GM19043 (cell line): ENCODE data around the gene CLDN19.
"Not testable (repeated sequence)": the region's sequence is repeated elsewhere in the genome, so short reads cannot be mapped to it uniquely, and the experiment has no call there.

ENCODE experiments used
- ATAC-seq: cut with Tn5 transposase; IDR thresholded peaks from one replicate; pipeline ENCODE4 v1.9.1; 2021; ENCODE audit warnings: low read depth; ENCODE audit not compliant: unreplicated experiment

The CLDN19 gene

GRCh38 chr1:42762269-42762668, 22.2 kb upstream of the CLDN19 start:
- no peak for ATAC-seq

- no peak for ATAC-seq
Observed at GRCh38 chr1:42761567-42761966, 21.5 kb upstream of the CLDN19 start.

- no peak for ATAC-seq
Observed at GRCh38 chr1:42759114-42759513, 19.1 kb upstream of the CLDN19 start.

- ATAC-seq, result no peak
Observed at GRCh38 chr1:42758641-42759040, 18.6 kb upstream of the CLDN19 start.

- ATAC-seq, result no peak
Observed at GRCh38 chr1:42757892-42758275, 17.8 kb upstream of the CLDN19 start.

- no peak for ATAC-seq
Observed at GRCh38 chr1:42756956-42757891, 17.2 kb upstream of the CLDN19 start.

- ATAC-seq, result no peak
Observed at GRCh38 chr1:42753070-42753469, 13.0 kb upstream of the CLDN19 start.

- ATAC-seq, result no peak
Observed at GRCh38 chr1:42752284-42752683, 12.2 kb upstream of the CLDN19 start.

- not testable (repeated sequence) for ATAC-seq
Observed at GRCh38 chr1:42751511-42752070, 11.6 kb upstream of the CLDN19 start.

- ATAC-seq, result no peak
Observed at GRCh38 chr1:42750041-42750440, 10.0 kb upstream of the CLDN19 start.

- no peak for ATAC-seq
Observed at GRCh38 chr1:42748461-42749410, 8.7 kb upstream of the CLDN19 start.

GRCh38 chr1:42748021-42748420, 8.0 kb upstream of the CLDN19 start:
- no peak for ATAC-seq

- ATAC-seq, result no peak
Observed at GRCh38 chr1:42747125-42747524, 7.1 kb upstream of the CLDN19 start.

- no peak for ATAC-seq
Observed at GRCh38 chr1:42746436-42747105, 6.5 kb upstream of the CLDN19 start.

GRCh38 chr1:42745851-42746250, 5.8 kb upstream of the CLDN19 start:
- ATAC-seq, result no peak

- ATAC-seq, result no peak
Observed at GRCh38 chr1:42744148-42744413, 4.0 kb upstream of the CLDN19 start.

- ATAC-seq, result no peak
Observed at GRCh38 chr1:42743317-42744147, 3.5 kb upstream of the CLDN19 start.

- no peak for ATAC-seq
Observed at GRCh38 chr1:42742617-42743316, 2.7 kb upstream of the CLDN19 start.

GRCh38 chr1:42742141-42742540, 2.1 kb upstream of the CLDN19 start:
- no peak for ATAC-seq
